ENCODE data around the gene MMP23B.
"Not testable (repeated sequence)": the region's sequence is repeated elsewhere in the genome, so short reads cannot be mapped to it uniquely, and the experiment has no call there.

Gene MMP23B

GRCh38 chr1:1631782-1632420 lies at the start of gene MMP23B:
MMP23B (plus strand) TSS chr1:1632173; CDS start chr1:1632219, 46 bp downstream.
- Histone ChIP-seq H3K4me1 (ENCODE audit: insufficient read depth, low read length) (no peaks in the 10 kb centered on the region), H3K27ac (ENCODE audit: low read depth, low read length) (no peak within 1 kb of the TSS), H3K27me3 (ENCODE audit: control insufficient read depth in 1 of 2, insufficient read depth in 2 of 2, low read length in 2 of 2) (peaks cover 0 to 31% of the 10 kb centered on the region in 2 donors), H3K4me3 (ENCODE audit: low read depth in 1 of 2, low read length in 2 of 2) (no peak within 1 kb of the TSS), H3K36me3 (ENCODE audit: insufficient read depth, low read length) (no peaks in the 10 kb centered on the region), H3K9me3 (ENCODE audit: low read length) (no peaks in the 10 kb centered on the region), H3K9ac (ENCODE audit: low read length) (no peak within 1 kb of the TSS)

GRCh38 chr1:1582585-1583346 lies 49.2 kb upstream of the MMP23B start:
- H3K4me1 ChIP-seq (ENCODE audit: insufficient read depth, low read length), result no peaks in the 10 kb centered on the region
- no peak overlapping the region for H3K27ac ChIP-seq (ENCODE audit: low read depth, low read length)
- no peak overlapping the region for H3K9ac ChIP-seq (ENCODE audit: low read length)
- no peaks in the 10 kb centered on the region for H3K9me3 ChIP-seq (ENCODE audit: low read length)
- no peaks in the 10 kb centered on the region for H3K36me3 ChIP-seq (ENCODE audit: insufficient read depth, low read length)
- no peak overlapping the region for H3K4me3 ChIP-seq (ENCODE audit: low read depth in 1 of 2, low read length in 2 of 2)
- H3K27me3 ChIP-seq (ENCODE audit: control insufficient read depth in 1 of 2, insufficient read depth in 2 of 2, low read length in 2 of 2), result peaks cover 0 to 14% of the 10 kb centered on the region in 2 donors

GRCh38 chr1:1583347-1584010 lies 48.5 kb upstream of the MMP23B start:
- Histone ChIP-seq H3K36me3 (ENCODE audit: insufficient read depth, low read length) (no peaks in the 10 kb centered on the region), H3K4me1 (ENCODE audit: insufficient read depth, low read length) (no peaks in the 10 kb centered on the region), H3K4me3 (ENCODE audit: low read depth in 1 of 2, low read length in 2 of 2) (no peak overlapping the region), H3K27me3 (ENCODE audit: control insufficient read depth in 1 of 2, insufficient read depth in 2 of 2, low read length in 2 of 2) (peaks cover 0 to 14% of the 10 kb centered on the region in 2 donors), H3K9ac (ENCODE audit: low read length) (no peak overlapping the region), H3K9me3 (ENCODE audit: low read length) (no peaks in the 10 kb centered on the region), H3K27ac (ENCODE audit: low read depth, low read length) (no peak overlapping the region)

- H3K27ac ChIP-seq (ENCODE audit: low read depth, low read length), result no peak overlapping the region
Measured at GRCh38 chr1:1591452-1591851, 40.5 kb upstream of the MMP23B start.

GRCh38 chr1:1593834-1594601 lies 38.0 kb upstream of the MMP23B start:
- H3K27me3 ChIP-seq (ENCODE audit: control insufficient read depth in 1 of 2, insufficient read depth in 2 of 2, low read length in 2 of 2), result peaks cover 14 to 20% of the 10 kb centered on the region in 2 donors

More at GRCh38 chr1:1591452-1591851, 40.5 kb upstream of the MMP23B start:
- Histone ChIP-seq H3K4me1 (ENCODE audit: insufficient read depth, low read length) (no peaks in the 10 kb centered on the region), H3K27me3 (ENCODE audit: control insufficient read depth in 1 of 2, insufficient read depth in 2 of 2, low read length in 2 of 2) (peaks cover 1 to 8% of the 10 kb centered on the region in 2 donors), H3K36me3 (ENCODE audit: insufficient read depth, low read length) (no peaks in the 10 kb centered on the region), H3K9ac (ENCODE audit: low read length) (no peak overlapping the region), H3K9me3 (ENCODE audit: low read length) (no peaks in the 10 kb centered on the region), H3K4me3 (ENCODE audit: low read depth in 1 of 2, low read length in 2 of 2) (no peak overlapping the region)

GRCh38 chr1:1594602-1595260 lies 37.2 kb upstream of the MMP23B start:
- Histone ChIP-seq H3K9me3 (ENCODE audit: low read length) (no peaks in the 10 kb centered on the region), H3K27me3 (ENCODE audit: control insufficient read depth in 1 of 2, insufficient read depth in 2 of 2, low read length in 2 of 2) (peaks cover 14 to 25% of the 10 kb centered on the region in 2 donors), H3K27ac (ENCODE audit: low read depth, low read length) (no peak overlapping the region), H3K4me3 (ENCODE audit: low read depth in 1 of 2, low read length in 2 of 2) (no peak overlapping the region), H3K9ac (ENCODE audit: low read length) (no peak overlapping the region), H3K4me1 (ENCODE audit: insufficient read depth, low read length) (no peaks in the 10 kb centered on the region), H3K36me3 (ENCODE audit: insufficient read depth, low read length) (no peaks in the 10 kb centered on the region)

More at GRCh38 chr1:1593834-1594601, 38.0 kb upstream of the MMP23B start:
- no peaks in the 10 kb centered on the region for H3K4me1 ChIP-seq (ENCODE audit: insufficient read depth, low read length)
- no peaks in the 10 kb centered on the region for H3K9me3 ChIP-seq (ENCODE audit: low read length)
- no peak overlapping the region for H3K4me3 ChIP-seq (ENCODE audit: low read depth in 1 of 2, low read length in 2 of 2)
- no peak overlapping the region for H3K27ac ChIP-seq (ENCODE audit: low read depth, low read length)
- no peaks in the 10 kb centered on the region for H3K36me3 ChIP-seq (ENCODE audit: insufficient read depth, low read length)
- H3K9ac ChIP-seq (ENCODE audit: low read length), result no peak overlapping the region

- H3K9ac ChIP-seq (ENCODE audit: low read length); H3K27ac ChIP-seq (ENCODE audit: low read depth, low read length); H3K4me3 ChIP-seq (ENCODE audit: low read depth in 1 of 2, low read length in 2 of 2); H3K36me3 ChIP-seq (ENCODE audit: insufficient read depth, low read length); H3K9me3 ChIP-seq (ENCODE audit: low read length); H3K4me1 ChIP-seq (ENCODE audit: insufficient read depth, low read length): not testable (repeated sequence)
- H3K27me3 ChIP-seq (ENCODE audit: control insufficient read depth in 1 of 2, insufficient read depth in 2 of 2, low read length in 2 of 2), result peaks cover 14 to 27% of the 10 kb centered on the region in 2 donors
Measured at GRCh38 chr1:1595341-1595740, 36.6 kb upstream of the MMP23B start.

- H3K4me3 ChIP-seq (ENCODE audit: low read depth in 1 of 2, low read length in 2 of 2), result no peak overlapping the region
Measured at GRCh38 chr1:1596493-1597274, 35.3 kb upstream of the MMP23B start.

GRCh38 chr1:1597275-1597930 lies 34.6 kb upstream of the MMP23B start:
- Histone ChIP-seq H3K9ac (ENCODE audit: low read length) (no peak overlapping the region), H3K27me3 (ENCODE audit: control insufficient read depth in 1 of 2, insufficient read depth in 2 of 2, low read length in 2 of 2) (peaks cover 18 to 45% of the 10 kb centered on the region in 2 donors), H3K9me3 (ENCODE audit: low read length) (no peaks in the 10 kb centered on the region), H3K4me1 (ENCODE audit: insufficient read depth, low read length) (no peaks in the 10 kb centered on the region), H3K4me3 (ENCODE audit: low read depth in 1 of 2, low read length in 2 of 2) (no peak overlapping the region), H3K27ac (ENCODE audit: low read depth, low read length) (no peak overlapping the region), H3K36me3 (ENCODE audit: insufficient read depth, low read length) (no peaks in the 10 kb centered on the region)

More at GRCh38 chr1:1596493-1597274, 35.3 kb upstream of the MMP23B start:
- Histone ChIP-seq H3K9ac (ENCODE audit: low read length) (no peak overlapping the region), H3K9me3 (ENCODE audit: low read length) (no peaks in the 10 kb centered on the region), H3K36me3 (ENCODE audit: insufficient read depth, low read length) (no peaks in the 10 kb centered on the region), H3K4me1 (ENCODE audit: insufficient read depth, low read length) (no peaks in the 10 kb centered on the region), H3K27me3 (ENCODE audit: control insufficient read depth in 1 of 2, insufficient read depth in 2 of 2, low read length in 2 of 2) (peaks cover 18 to 41% of the 10 kb centered on the region in 2 donors), H3K27ac (ENCODE audit: low read depth, low read length) (no peak overlapping the region)

Data from muscle layer of colon (tissue), 2 donors.